Prostate gland (tissue), 2 donors: ENCODE measurements around the gene PPM1K. TPM values are rescaled to one million over a fixed set of nuclear protein-coding genes. Genes with fewer than 3 reads are reported as not detected.

ENCODE experiments used
- DNase-seq: peaks from one replicate; pipeline ENCODE4 v3.0.0-alpha.2; 2019; ENCODE audit warnings: low spot score
- H3K27ac ChIP-seq, 2 donors: fragments of 200-600 bp; sonication (generic); 2 replicates each; pipeline ENCODE4 v1.5.1; 2017 to 2019
- H3K27me3 ChIP-seq: fragments of 200-600 bp; sonication (generic); replicated peaks from 2 replicates; pipeline ENCODE4 v1.5.1; 2019; ENCODE audit not compliant: insufficient read depth
- H3K36me3 ChIP-seq, 2 donors: fragments of 200-600 bp; sonication (generic); 1 replicate in 1 of 2; 2 replicates in 1 of 2; pipeline versions ENCODE4 v1.5.1 to v1.8.1; 2017 to 2019
- H3K4me1 ChIP-seq: fragments of 200-600 bp; sonication (generic); replicated peaks from 2 replicates; pipeline ENCODE4 v1.5.1; 2019
- H3K4me3 ChIP-seq, 2 donors: fragments of 200-600 bp; sonication (generic); 2 replicates each; pipeline ENCODE4 v1.5.1; 2017 to 2019
- H3K9me3 ChIP-seq: fragments of 200-600 bp; sonication (generic); 2 replicates; pipeline ENCODE4 v1.5.1; 2017
- CTCF ChIP-seq, 4 experiments: fragments of 200-600 bp in 2 of 4; fragments of 450-650 bp in 2 of 4; sonication (generic) in 2 of 4; IDR thresholded peaks; 1 replicate in 3 of 4; 2 replicates in 1 of 4; pipeline ENCODE4 v1.5.1; 2016 to 2019; ENCODE audit warnings: antibody characterized with exemption in 4 of 4, mild to moderate bottlenecking in 2 of 4, moderate library complexity in 2 of 4
- POLR2A ChIP-seq: fragments of 450-650 bp; IDR thresholded peaks from one replicate; pipeline ENCODE4 v1.6.1; 2016; ENCODE audit warnings: antibody characterized with exemption, mild to moderate bottlenecking
- POLR2AphosphoS5 ChIP-seq: sonication (generic); formaldehyde crosslinking; IDR thresholded peaks from one replicate; pipeline ENCODE4 v1.6.1; 2017; ENCODE audit warnings: antibody characterized with exemption
- WGBS: methylation state at CpG from one replicate; pipeline ENCODE4 v1.1.5; 2018; 5-methylcytosine and 5-hydroxymethylcytosine counted together
- intact Hi-C: fragments of 100-400 bp; cut with DNase I; formaldehyde crosslinking; loops from one replicate; pipeline ENCODE4 v1.14.2; 2022
- total RNA-seq, 2 donors: library from RNA; depleted of rRNA; stranded (reverse); fragments of >200 nt; gene quantifications; one replicate each; pipeline ENCODE4 v1.1.0, GENCODE V29; 2016

Gene PPM1K
- total RNA-seq = 10 to 100 TPM; 63.7 to 65.1 TPM

- 1% methylated on average over 54 of the region's 55 CpGs for WGBS
- no peaks in the 10 kb centered on the region for H3K4me1 ChIP-seq
Observed at GRCh38 chr4:88284439-88285234, at the start of gene PPM1K. Gene PPM1K (minus strand): TSS chr4:88284561. CDS start chr4:88278583, 5,978 bp downstream.

DNA sequence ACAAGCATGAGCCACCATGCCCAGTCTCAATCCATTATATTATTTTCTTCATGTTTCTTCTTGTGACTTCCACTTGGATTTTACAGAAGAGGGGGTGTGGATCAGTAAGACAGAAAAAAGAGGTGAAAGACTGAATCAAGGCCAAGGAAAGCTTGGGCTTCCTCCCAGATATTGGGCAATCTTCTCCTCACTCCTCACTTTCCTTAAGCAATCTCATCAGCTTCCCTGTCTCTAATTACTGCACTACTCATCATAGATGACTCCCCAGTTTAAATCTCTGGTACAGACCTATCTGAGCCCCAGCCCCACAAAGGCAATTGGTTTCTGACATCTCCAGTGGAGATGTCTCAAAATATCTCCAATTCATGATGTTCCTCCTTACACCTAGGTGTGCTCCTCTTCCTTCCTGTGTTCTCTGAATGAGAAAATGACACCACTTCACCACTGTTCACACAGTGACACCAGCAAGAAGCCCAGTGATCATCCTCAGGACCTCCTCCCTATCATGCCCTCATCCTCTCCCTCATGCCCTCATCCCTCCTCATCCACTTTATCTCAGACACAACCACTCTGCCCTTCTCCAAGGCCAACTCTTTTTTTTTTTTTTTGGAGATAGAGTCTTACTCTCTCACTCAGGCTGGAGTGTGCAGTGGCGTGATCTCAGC lies 49.5 kb upstream of the PPM1K start:
- intact Hi-C loops = no loop called here
- Histone ChIP-seq H3K36me3 (no peaks in the 10 kb centered on the region), H3K9me3 (no peaks in the 10 kb centered on the region), H3K27ac (peak overlapping the region in 1 of 2 donors; percentile 73), H3K4me1 (peaks cover 2% of the 10 kb centered on the region), H3K4me3 (no peak overlapping the region), H3K27me3 (no peaks in the 10 kb centered on the region)
- TF ChIP-seq POLR2A (no peak), CTCF (IDR thresholded peaks at IDR 0.05) (no peak), POLR2AphosphoS5 (no peak)
- DNase-seq = no peak
- 100% methylated on average over 1 of the region's 1 CpG for WGBS

More at GRCh38 chr4:88284439-88285234, at the start of gene PPM1K:
- peak within 1 kb of the TSS; percentile 99 for H3K27ac ChIP-seq
- peak; percentile 100 for DNase-seq
- H3K27me3 ChIP-seq = no peaks in the 10 kb centered on the region
- TF ChIP-seq CTCF (IDR thresholded peaks at IDR 0.05) (peak in 2 of 4 experiments; percentile 42 to 44), POLR2A (peak; percentile 85), POLR2AphosphoS5 (peak; percentile 96)
- H3K4me3 ChIP-seq = peak within 1 kb of the TSS; percentile 80 to 92
- no peaks in the 10 kb centered on the region for H3K36me3 ChIP-seq
- intact Hi-C loops = loop anchor here (5.0 to 10.0 kb wide), 3 partner anchors 93 to 760 kb away; partner anchors contain the start of genes HERC6 and SPARCL1
- no peaks in the 10 kb centered on the region for H3K9me3 ChIP-seq

GRCh38 chr4:88327665-88328064 lies 43.3 kb upstream of the PPM1K start:
- Histone ChIP-seq H3K4me3 (no peak overlapping the region), H3K9me3 (no peaks in the 10 kb centered on the region), H3K27ac (no peak overlapping the region), H3K36me3 (no peaks in the 10 kb centered on the region), H3K4me1 (no peaks in the 10 kb centered on the region), H3K27me3 (no peaks in the 10 kb centered on the region)
- intact Hi-C loops = no loop called here
- TF ChIP-seq POLR2AphosphoS5 (no peak), POLR2A (no peak), CTCF (IDR thresholded peaks at IDR 0.05) (no peak)
- 86% methylated on average over 1 of the region's 1 CpG for WGBS
- no peak for DNase-seq

GRCh38 chr4:88320780-88321373 lies 36.5 kb upstream of the PPM1K start:
- WGBS = 40% methylated on average over 5 of the region's 5 CpGs
- Histone ChIP-seq H3K36me3 (no peaks in the 10 kb centered on the region), H3K4me3 (peak overlapping the region in 1 of 2 donors; percentile 19), H3K9me3 (no peaks in the 10 kb centered on the region), H3K27me3 (no peaks in the 10 kb centered on the region), H3K27ac (peak overlapping the region; percentile 73 to 85), H3K4me1 (no peaks in the 10 kb centered on the region)
- DNase-seq = no peak
- TF ChIP-seq CTCF (IDR thresholded peaks at IDR 0.05) (no peak), POLR2AphosphoS5 (no peak), POLR2A (no peak)
- intact Hi-C loops = no loop called here
